Measurements from ENCODE around the gene ODAD4. TPM values are rescaled to one million over a fixed set of nuclear protein-coding genes. Genes with fewer than 3 reads are reported as not detected.

Gene ODAD4
- polyA plus RNA-seq, 1 of the 3 experiments (the other 2 are of a cell fraction): 1.1 TPM

GRCh38 chr17:41892021-41892376, 38.4 kb upstream of the ODAD4 start:
- H3K36me3 ChIP-seq (replicated peaks in 1 of 2; ENCODE audit: control insufficient read depth in 1 of 2, insufficient read depth in 2 of 2, low read length in 1 of 2): peaks cover 55 to 62% of the 10 kb centered on the region in 2 experiments
- peaks cover 29% of the 10 kb centered on the region for H4K20me1 ChIP-seq (ENCODE audit: insufficient read depth)
- WGBS (ENCODE audit: low lambda C conversion rate): 96% methylated on average over 4 of the region's 4 CpGs
- no peak overlapping the region for H3K9ac ChIP-seq
- TF ChIP-seq FOSL2 (IDR thresholded peaks at IDR 0.05; ENCODE audit: borderline replicate concordance, low read depth) (no peak), TAF1 (IDR thresholded peaks at IDR 0.05; ENCODE audit: borderline replicate concordance, low read depth, low read length) (no peak), RCOR1 (IDR thresholded peaks at IDR 0.05; ENCODE audit: low read length) (no peak), FOXJ3 (CRISPR knock-in tag; IDR thresholded peaks at IDR 0.05) (no peak), YY1 (IDR thresholded peaks at IDR 0.05; ENCODE audit: low read depth) (no peak), CHD2 (IDR thresholded peaks at IDR 0.05; ENCODE audit: low read length, partially characterized antibody) (no peak), POLR2AphosphoS5 (IDR thresholded peaks at IDR 0.05; ENCODE audit: low read depth, low read length) (no peak), TCF12 (IDR thresholded peaks at IDR 0.05) (no peak), ZBTB33 (IDR thresholded peaks at IDR 0.05; ENCODE audit: borderline replicate concordance, low read depth) (no peak), MXI1 (IDR thresholded peaks at IDR 0.05; ENCODE audit: low read depth, low read length) (no peak), EZH2phosphoT487 (IDR thresholded peaks at IDR 0.05; ENCODE audit: borderline replicate concordance, low read depth) (no peak), GATA2 (CRISPR knock-in tag; IDR thresholded peaks at IDR 0.05) (no peak), RAD21 (IDR thresholded peaks at IDR 0.05; ENCODE audit: low read length) (no peak), EP300 (IDR thresholded peaks at IDR 0.05; ENCODE audit: borderline replicate concordance in 1 of 2, low read depth in 1 of 2, low read length in 1 of 2) (no peak), RXRA (IDR thresholded peaks at IDR 0.05; ENCODE audit: borderline replicate concordance, low read depth) (no peak), MEF2A (IDR thresholded peaks at IDR 0.05; ENCODE audit: borderline replicate concordance, low read depth) (no peak)
- TF ChIP-seq, protein P1, sequence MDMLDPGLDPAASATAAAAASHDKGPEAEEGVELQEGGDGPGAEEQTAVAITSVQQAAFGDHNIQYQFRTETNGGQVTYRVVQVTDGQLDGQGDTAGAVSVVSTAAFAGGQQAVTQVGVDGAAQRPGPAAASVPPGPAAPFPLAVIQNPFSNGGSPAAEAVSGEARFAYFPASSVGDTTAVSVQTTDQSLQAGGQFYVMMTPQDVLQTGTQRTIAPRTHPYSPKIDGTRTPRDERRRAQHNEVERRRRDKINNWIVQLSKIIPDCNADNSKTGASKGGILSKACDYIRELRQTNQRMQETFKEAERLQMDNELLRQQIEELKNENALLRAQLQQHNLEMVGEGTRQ (IDR thresholded peaks at IDR 0.05; ENCODE audit: borderline replicate concordance, low read depth, low read length): no peak
- no peak for DNase-seq
- no peaks in the 10 kb centered on the region for H3K9me2 ChIP-seq
- H3K79me2 ChIP-seq (ENCODE audit: insufficient read depth): peaks cover 32% of the 10 kb centered on the region
- no peak overlapping the region for H3K4me3 ChIP-seq (ENCODE audit: low read depth in 2 of 2, low read length in 1 of 2)
- no peak overlapping the region for H2AFZ ChIP-seq (ENCODE audit: low read depth)
- H3K27me3 ChIP-seq (ENCODE audit: insufficient read depth): no peaks in the 10 kb centered on the region
- no peak overlapping the region for H3K4me2 ChIP-seq
- no peaks in the 10 kb centered on the region for H3K9me3 ChIP-seq
- H3K4me1 ChIP-seq (ENCODE audit: control insufficient read depth in 1 of 2, insufficient read depth in 2 of 2, low read depth in 1 of 2, low read length in 1 of 2): peaks cover 15 to 25% of the 10 kb centered on the region in 2 experiments; a peak in 3 of 4 replicates
- H3K27ac ChIP-seq (ENCODE audit: low read depth in 2 of 2, low read length in 1 of 2): no peak overlapping the region
- CTCF ChIA-PET: no interaction called here
- peaks cover 27% of the 10 kb centered on the region for H3F3A ChIP-seq (replicated peaks; ENCODE audit: insufficient read depth)
- POLR2A ChIA-PET: no interaction called here
